ENCODE results near the gene KPNB1.
A peak's percentile ranks its signal among the peaks of the same experiment; 100 is the strongest.

The KPNB1 gene

DNA sequence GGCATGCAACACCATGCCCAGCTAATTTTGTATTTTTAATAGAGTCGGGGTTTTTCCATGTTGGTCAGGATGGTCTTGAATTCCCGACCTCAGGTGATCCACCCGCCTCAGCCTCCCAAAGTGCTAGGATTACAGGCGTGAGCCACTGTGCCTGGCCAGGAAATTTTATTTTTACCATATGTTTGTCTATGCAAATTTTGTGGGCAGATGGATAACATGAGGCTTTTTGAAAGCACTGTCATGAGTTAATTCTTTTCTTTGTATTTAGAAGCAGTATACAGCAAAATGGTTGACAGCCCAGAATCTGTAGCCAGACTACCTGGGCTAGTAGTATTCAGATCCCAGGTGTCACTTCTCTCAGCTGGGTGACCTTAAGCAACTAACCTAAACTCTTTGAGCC is 8.5 kb upstream of the KPNB1 start:
- no peaks in the 10 kb centered on the region for H3K9me3 Mint-ChIP-seq
- H3K4me3 Mint-ChIP-seq = no peak overlapping the region
- no peak for DNase-seq
- TF ChIP-seq, protein P1, sequence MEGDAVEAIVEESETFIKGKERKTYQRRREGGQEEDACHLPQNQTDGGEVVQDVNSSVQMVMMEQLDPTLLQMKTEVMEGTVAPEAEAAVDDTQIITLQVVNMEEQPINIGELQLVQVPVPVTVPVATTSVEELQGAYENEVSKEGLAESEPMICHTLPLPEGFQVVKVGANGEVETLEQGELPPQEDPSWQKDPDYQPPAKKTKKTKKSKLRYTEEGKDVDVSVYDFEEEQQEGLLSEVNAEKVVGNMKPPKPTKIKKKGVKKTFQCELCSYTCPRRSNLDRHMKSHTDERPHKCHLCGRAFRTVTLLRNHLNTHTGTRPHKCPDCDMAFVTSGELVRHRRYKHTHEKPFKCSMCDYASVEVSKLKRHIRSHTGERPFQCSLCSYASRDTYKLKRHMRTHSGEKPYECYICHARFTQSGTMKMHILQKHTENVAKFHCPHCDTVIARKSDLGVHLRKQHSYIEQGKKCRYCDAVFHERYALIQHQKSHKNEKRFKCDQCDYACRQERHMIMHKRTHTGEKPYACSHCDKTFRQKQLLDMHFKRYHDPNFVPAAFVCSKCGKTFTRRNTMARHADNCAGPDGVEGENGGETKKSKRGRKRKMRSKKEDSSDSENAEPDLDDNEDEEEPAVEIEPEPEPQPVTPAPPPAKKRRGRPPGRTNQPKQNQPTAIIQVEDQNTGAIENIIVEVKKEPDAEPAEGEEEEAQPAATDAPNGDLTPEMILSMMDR (IDR thresholded peaks at IDR 0.05) = no peak
- H3K27ac Mint-ChIP-seq = no peak overlapping the region
- H3K36me3 Mint-ChIP-seq (ENCODE audit: low read depth) = peaks cover 33% of the 10 kb centered on the region
- peaks cover 1% of the 10 kb centered on the region for H3K27me3 Mint-ChIP-seq (ENCODE audit: low read depth, poor library complexity)
- peaks cover 5% of the 10 kb centered on the region for H3K4me1 Mint-ChIP-seq

DNA sequence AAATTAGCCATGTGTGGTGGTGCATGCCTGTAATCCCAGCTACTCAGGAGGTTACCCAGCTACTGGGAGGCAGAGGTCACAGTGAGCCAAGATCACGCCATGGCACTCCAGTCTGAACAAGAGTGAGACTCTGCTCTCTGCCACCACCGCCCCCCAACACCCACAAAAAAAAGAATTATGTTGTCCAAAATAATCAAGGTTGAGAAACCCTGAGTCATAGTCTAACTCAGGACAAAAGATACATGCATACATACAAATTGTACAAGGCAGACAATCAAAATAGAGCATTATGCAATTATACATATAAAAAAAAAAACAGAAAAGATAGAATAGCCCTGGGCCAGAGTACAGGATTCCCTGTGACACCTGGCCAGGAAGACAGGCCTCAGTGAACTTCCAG is 6.6 kb upstream of the KPNB1 start:
- DNase-seq = no peak
- Mint-ChIP-seq H3K9me3 (no peaks in the 10 kb centered on the region), H3K4me1 (peaks cover 9% of the 10 kb centered on the region), H3K36me3 (ENCODE audit: low read depth) (peaks cover 17% of the 10 kb centered on the region), H3K27ac (no peak overlapping the region), H3K27me3 (ENCODE audit: low read depth, poor library complexity) (peaks cover 4% of the 10 kb centered on the region), H3K4me3 (no peak overlapping the region)
- TF ChIP-seq, protein P1 (IDR thresholded peaks at IDR 0.05) = no peak

GRCh38 chr17:47644324-47644723 is 5.4 kb upstream of the KPNB1 start:
- H3K4me3 Mint-ChIP-seq = no peak overlapping the region
- peaks cover 6% of the 10 kb centered on the region for H3K36me3 Mint-ChIP-seq (ENCODE audit: low read depth)
- TF ChIP-seq, protein P1 (IDR thresholded peaks at IDR 0.05) = no peak
- no peak for DNase-seq
- H3K9me3 Mint-ChIP-seq = no peaks in the 10 kb centered on the region
- peaks cover 4% of the 10 kb centered on the region for H3K27me3 Mint-ChIP-seq (ENCODE audit: low read depth, poor library complexity)
- H3K27ac Mint-ChIP-seq = no peak overlapping the region
- H3K4me1 Mint-ChIP-seq = peaks cover 21% of the 10 kb centered on the region

DNA sequence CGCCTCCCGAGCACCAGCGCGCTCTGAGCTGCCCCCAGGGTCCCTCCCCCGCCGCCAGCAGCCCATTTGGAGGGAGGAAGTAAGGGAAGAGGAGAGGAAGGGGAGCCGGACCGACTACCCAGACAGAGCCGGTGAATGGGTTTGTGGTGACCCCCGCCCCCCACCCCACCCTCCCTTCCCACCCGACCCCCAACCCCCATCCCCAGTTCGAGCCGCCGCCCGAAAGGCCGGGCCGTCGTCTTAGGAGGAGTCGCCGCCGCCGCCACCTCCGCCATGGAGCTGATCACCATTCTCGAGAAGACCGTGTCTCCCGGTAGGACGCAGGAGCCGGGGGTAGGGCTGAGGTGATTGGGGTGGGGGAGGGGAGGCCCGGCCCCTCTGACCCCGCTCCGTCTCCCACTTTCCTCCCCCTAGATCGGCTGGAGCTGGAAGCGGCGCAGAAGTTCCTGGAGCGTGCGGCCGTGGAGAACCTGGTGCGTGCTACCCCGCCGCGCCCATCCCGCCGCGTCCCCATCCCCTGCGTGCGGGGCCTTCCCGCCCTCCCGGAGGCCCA is 329 bp downstream of the KPNB1 start:
- no peak for DNase-seq
- peaks cover 36% of the 10 kb centered on the region for H3K36me3 Mint-ChIP-seq (ENCODE audit: low read depth)
- peaks cover 10% of the 10 kb centered on the region for H3K27me3 Mint-ChIP-seq (ENCODE audit: low read depth, poor library complexity)
- H3K4me3 Mint-ChIP-seq = peak overlapping the region; percentile 90
- TF ChIP-seq, protein P1 (IDR thresholded peaks at IDR 0.05) = no peak
- no peaks in the 10 kb centered on the region for H3K9me3 Mint-ChIP-seq
- H3K4me1 Mint-ChIP-seq = peaks cover 59% of the 10 kb centered on the region
- H3K27ac Mint-ChIP-seq = no peak overlapping the region

DNA sequence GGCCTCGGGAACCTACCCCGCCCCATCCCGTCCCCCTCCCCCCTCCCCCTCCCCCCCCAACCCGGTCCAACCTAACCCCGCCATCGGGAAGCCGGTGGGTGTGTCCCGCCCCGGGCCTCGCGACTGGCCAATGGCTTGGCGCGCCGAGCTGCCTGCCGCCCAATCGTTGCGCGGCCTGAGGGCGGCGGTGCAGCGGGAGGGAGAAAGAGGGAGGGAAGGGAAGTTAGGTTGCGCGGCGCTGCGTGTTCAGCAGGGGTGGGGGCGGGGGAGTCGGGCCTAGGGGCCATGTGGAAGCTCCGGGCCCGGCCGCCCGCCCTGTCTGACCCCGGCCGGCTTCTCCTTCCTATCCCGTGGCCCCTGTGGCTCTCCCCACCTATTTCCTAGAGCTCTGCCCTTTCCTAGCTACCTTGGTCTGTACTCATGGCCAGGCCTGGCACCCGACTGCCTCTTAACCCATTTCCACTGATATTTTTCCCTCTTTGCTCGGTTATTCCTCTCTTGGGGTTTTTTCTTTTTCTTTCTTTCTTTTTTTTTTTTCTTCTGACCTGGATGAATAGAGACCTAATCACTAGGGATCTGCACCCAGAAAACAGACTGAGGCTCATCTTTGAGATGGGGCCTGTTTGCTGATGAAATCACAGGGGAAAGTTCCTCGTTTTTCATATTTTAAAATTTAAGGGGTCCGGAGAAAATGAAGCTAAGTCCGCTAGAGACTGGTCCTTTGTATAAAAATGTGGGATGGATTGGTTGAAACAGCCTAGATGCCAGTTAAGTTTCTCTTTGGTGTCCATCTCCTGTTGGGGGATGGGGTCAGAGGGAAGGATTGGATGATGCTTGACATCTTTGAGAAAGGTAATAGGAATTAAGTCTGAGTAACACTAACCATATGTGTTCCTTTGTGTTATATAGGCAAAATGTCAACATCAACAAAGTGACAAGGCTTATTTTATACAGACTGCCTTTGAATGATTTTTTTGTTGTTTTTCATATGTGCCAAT is 1.1 kb downstream of the KPNB1 start:
- H3K4me1 Mint-ChIP-seq = peaks cover 66% of the 10 kb centered on the region
- H3K27ac Mint-ChIP-seq = peak overlapping the region; percentile 94
- H3K36me3 Mint-ChIP-seq (ENCODE audit: low read depth) = peaks cover 43% of the 10 kb centered on the region

More for the DNA sequence above, 1.1 kb downstream of the KPNB1 start:
- Mint-ChIP-seq H3K4me3 (peak overlapping the region; percentile 90), H3K27me3 (ENCODE audit: low read depth, poor library complexity) (peaks cover 10% of the 10 kb centered on the region), H3K9me3 (no peaks in the 10 kb centered on the region)
- peak; percentile 92 for DNase-seq
- TF ChIP-seq, protein P1 (IDR thresholded peaks at IDR 0.05) = no peak

Measured in nephron progenitor cell (in vitro differentiated cells).